ENCODE results near the gene CHID1.

The CHID1 gene

GRCh38 chr11:819129-819931, 91.3 kb downstream of the CHID1 start:
- DNase-seq = peak; percentile 93

GRCh38 chr11:818396-819128, 92.0 kb downstream of the CHID1 start, which contains the start of gene PNPLA2:
Gene PNPLA2, plus strand, starts transcription at chr11:818914. Its CDS starts 805 bp downstream, at chr11:819719.
- DNase-seq = no peak

All from stimulated activated CD8-positive, alpha-beta memory T cell treated with anti-CD3 and anti-CD28 coated beads, Interleukin-4, amount 100 ng/mL, for 48 hours (primary cell).